Measurements from ENCODE around the gene SEC22B.
"Not testable (repeated sequence)": the region's sequence is repeated elsewhere in the genome, so short reads cannot be mapped to it uniquely, and the experiment has no call there.

The SEC22B gene

GRCh38 chr1:120176092-120176855, at the start of gene SEC22B:
TSS of gene SEC22B (minus strand) at chr1:120176520. CDS start at chr1:120176381, 139 bp downstream.
- DNase-seq (ENCODE audit: low spot score) = peak; percentile 89

- not testable (repeated sequence) for DNase-seq (ENCODE audit: low spot score)
Observed at GRCh38 chr1:120217933-120218332, 41.6 kb upstream of the SEC22B start.

GRCh38 chr1:120217175-120217929, 41.0 kb upstream of the SEC22B start:
- DNase-seq (ENCODE audit: low spot score) = not testable (repeated sequence)

- not testable (repeated sequence) for DNase-seq (ENCODE audit: low spot score)
Observed at GRCh38 chr1:120213606-120214005, 37.3 kb upstream of the SEC22B start.

- DNase-seq (ENCODE audit: low spot score) = not testable (repeated sequence)
Observed at GRCh38 chr1:120210754-120211153, 34.4 kb upstream of the SEC22B start.

DNA sequence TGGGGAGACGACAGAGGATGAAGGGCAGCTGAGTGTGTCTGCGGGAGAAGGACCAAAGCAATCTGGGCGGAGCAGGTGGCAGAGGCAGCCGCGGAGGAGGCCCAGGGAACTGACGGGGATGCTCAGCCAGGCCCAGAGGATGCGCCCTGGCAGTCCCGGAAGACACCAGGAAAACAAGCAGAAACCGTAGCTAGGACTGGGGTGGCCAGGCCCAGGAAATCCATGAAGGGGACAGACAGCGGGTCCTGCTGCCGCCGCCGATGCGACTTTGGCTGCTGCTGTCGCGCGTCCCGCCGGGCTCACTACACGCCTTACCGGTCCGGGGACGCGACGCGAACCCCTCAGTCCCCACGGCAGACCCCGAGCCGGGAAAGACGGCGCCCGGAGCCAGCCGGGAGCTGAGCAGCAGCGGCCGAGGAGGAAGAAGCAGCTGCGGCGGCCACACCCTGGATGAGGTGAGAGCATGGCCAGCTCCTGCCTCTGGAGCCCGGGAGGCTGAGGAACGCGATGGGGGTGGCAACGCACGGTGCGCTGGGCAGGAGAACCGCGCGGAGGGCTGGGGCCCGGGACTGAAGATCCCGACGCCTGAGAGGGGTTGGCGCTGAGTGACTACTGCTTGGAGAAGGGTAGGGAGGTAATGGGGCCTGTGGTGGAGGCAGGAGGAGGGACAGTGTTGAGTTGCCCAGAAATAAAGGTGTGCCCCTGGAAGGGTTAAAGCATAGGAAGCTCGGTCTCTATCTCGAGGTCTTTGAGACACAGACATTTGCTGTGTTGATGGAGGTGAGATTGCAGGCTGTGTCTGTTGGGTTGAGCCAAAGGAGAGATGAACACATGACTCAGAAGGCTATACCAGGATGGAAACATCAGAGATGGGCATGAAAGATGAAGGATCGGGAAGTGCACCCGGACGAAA, 20.8 kb upstream of the SEC22B start:
- DNase-seq (ENCODE audit: low spot score) = not testable (repeated sequence)

DNA sequence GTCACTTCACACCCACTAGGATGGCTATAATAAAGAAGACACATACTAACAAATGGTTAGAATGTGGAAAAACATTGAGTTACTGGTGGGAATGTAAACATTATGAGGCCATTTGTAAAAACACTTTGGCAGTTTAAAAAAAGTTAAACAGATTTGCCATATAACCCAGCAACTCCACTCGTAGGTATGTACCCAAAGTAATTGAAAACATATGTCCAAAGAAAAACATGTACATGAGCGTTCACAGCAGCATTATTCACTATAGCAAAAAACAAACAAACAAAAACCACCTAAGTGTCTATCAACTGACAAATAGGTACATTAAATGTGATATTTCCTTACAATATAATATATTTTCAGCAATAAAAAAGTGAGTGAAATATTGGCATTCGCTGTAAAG, 12.3 kb upstream of the SEC22B start:
- not testable (repeated sequence) for DNase-seq (ENCODE audit: low spot score)

DNA sequence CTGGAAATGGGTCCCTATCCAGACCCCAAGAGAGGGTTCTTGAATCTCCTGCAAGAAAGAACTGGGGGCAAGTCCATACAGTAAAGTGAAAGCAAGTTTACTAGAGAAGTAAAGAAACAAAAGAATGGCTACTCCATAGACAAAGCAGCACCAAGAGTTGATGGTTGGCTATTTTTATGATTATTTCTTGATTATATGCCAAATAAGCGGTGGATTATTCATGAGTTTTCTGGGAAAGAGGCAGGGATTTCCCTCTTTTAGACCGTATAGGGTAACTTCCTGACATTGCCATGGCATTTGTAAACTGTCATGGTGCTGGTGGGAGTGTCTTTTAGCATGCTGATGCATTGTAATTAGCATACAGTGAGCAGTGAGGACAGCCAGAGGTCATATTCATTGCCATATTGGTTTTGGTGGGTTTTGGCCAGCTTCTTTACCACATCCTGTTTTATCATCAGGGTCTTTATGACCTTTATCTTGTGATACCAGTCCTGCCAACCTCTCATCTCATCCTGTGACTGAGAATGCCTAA, 5.9 kb upstream of the SEC22B start:
- not testable (repeated sequence) for DNase-seq (ENCODE audit: low spot score)

DNA sequence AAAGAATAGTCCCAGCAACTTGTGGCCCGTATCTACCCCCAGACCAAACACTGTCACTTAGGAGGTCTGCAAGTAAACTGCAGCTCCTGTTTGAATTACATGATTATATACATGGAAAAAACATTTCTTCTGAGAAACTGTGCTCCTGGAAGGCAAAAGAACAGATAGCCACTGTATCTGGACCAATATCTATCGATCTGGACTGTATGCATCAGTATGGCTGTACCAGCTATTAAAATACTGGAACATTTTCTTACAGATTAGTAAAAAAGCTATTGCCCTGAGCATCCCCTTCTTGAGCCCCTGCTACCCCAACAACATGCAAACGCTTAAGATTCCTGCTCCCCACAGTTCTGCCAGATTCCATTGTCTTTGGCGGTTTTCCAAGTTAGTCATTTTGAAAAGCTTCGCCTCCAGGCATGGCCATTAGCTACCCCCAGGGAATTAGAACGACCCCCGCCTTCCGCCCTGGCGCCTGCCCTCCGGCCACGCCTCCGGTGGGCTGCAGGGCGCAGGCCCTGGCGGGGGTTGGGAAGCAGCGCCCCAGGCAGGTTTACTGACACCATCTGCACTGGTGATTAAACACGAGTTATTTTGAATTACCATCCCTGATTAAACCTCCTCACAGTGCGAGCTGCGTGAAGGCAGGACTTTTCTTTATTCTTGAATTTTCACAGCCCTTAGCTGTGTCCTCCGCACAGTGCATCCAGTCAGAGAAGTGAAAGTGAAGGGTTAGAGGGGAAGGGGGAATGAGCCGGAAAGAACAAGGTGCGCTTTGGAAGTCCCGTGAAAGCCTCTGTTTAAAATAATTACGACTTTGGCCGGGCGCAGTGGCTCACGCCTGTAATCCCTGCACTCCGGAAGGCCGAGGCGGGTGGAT, 3.7 kb upstream of the SEC22B start:
- DNase-seq (ENCODE audit: low spot score) = not testable (repeated sequence)

DNA sequence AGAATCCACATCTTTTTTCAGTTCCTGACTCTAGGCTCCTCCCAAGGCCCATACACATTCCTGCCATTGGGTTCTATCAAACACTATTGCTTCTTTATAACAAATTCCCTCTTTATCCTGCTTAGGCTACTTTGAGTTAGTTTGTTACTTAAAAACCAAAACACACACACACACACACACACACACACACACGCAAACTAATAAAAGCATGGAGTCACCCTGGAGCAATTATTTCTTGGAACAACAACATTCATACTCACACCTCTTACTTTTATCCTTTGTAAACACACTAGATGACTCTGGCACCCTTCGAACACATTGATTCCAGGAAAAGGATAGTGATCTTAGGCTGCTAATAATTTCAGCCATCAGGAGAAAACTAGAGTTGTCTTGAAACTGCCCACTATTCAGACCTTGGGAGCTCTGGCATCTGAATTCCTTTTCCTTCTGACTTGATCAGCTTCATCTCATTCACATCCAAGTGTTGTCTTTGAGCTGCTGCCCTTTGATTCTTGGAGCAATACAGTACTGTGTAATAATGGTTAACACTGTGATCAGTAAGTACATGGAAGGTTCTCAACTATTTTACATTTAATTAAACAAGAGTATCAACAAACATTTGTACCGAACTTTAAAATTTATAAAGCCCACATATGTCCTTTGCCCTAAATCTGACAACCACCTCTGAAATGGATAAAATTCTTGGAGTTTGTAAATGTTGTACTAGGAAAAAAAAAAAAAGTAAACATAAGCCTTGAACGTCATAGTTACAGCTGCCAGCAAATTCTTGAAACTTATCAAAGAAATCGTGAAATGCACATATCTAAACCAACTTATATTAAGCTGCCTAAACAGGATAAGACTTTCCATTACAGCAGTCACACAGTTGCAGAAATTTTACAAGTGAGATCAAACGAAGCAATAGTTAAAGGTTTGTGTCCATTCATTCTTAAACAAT, 2.8 kb upstream of the SEC22B start:
- peak; percentile 64 for DNase-seq (ENCODE audit: low spot score)

DNA sequence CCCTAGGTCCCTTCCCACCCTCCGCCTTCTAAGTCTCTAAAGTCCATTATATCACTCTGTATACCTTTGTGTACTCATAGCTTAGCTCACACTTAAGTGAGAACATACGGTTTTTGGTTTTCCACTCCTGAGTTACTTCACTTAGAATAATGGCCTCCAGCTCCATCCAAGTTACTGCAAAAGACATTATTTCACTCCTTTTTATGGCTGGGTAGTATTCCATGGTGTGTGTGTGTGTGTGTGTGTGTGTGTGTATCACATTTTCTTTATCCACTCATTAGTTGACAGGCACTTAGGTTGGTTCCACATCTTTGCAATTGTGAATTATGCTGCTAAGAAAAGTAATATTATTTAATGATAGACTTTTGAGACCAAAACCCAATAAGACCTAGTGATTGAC, 1.7 kb upstream of the SEC22B start:
- not testable (repeated sequence) for DNase-seq (ENCODE audit: low spot score)

GRCh38 chr1:120175688-120176087, 632 bp downstream of the SEC22B start:
- DNase-seq (ENCODE audit: low spot score) = not testable (repeated sequence)

- not testable (repeated sequence) for DNase-seq (ENCODE audit: low spot score)
Observed at GRCh38 chr1:120164761-120165160, 11.6 kb downstream of the SEC22B start.

GRCh38 chr1:120162015-120162414, 14.3 kb downstream of the SEC22B start:
- not testable (repeated sequence) for DNase-seq (ENCODE audit: low spot score)

DNA sequence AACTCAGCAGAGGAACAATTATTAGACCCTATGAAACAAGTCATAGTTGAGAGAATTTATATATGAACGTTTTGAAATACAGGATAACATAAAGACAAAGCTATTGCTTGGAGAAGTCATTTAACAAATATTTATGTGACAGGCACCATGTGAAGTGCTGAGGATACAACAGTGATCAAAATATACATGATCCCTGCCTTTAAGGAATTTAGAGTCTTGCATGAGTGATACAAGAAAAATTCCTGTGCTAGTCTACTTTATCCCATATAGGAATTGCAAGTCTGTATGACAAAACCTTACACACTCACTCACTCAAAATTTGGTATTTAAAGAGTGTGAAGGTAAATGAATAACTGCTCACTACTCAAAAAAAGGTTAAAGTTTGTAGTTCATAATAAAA, 17.8 kb downstream of the SEC22B start:
- not testable (repeated sequence) for DNase-seq (ENCODE audit: low spot score)

DNA sequence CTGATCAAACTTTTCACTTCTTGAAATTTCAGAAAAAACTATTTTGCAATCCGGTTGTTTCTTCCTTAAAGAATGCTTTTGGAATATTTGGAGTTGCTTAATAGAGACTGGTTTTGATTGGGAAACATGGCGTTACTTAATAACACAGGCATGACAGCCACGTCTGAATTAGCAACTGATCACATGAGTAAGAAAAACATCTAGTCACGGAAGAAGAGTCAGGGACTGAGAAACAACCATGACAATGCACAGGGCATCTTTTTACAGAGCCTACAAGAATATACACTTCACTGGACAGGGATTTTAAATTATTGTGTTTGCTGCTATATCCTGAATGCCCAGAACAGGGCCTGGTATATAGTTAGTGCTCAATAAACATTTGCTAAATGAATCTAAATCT, 18.2 kb downstream of the SEC22B start:
- not testable (repeated sequence) for DNase-seq (ENCODE audit: low spot score)

GRCh38 chr1:120150138-120150822, 26.0 kb downstream of the SEC22B start:
- DNase-seq (ENCODE audit: low spot score) = not testable (repeated sequence)

DNA sequence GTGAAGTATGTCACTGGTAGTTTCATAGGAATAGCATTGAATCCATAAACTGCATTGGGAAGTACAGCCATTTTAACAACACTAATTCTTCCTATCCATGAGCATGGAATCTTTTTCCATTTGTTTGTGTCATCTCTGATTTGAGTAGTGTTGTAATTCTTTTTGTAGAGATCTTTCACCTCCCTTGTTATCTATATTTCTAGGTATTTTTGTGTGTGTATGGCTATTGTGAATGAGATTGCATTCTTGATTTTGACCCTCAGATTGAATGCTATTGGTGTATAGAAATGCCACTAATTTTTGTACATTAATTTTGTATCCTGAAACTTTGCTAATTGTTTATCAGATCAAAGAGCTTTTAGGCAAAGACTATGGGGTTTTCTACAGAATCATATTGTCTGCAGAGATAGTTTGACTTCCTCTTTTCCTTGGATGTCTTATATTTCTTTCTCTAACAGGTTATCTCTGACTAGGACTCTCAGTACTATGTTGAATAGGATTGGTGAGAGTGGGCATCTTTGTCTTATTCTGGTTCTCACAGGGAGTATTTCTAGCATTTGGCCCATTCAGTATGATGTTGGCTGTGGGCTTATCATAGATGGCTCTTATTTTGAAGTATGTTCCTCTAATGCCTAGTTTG, 26.8 kb downstream of the SEC22B start:
- not testable (repeated sequence) for DNase-seq (ENCODE audit: low spot score)
